Umbilical cord (tissue), 2 donors: ENCODE results near the gene COL20A1. TPM values are rescaled to one million over a fixed set of nuclear protein-coding genes. Genes with fewer than 3 reads are reported as not detected.
A peak's percentile ranks its signal among the peaks of the same experiment; 100 is the strongest.
"Not testable (repeated sequence)": the region's sequence is repeated elsewhere in the genome, so short reads cannot be mapped to it uniquely, and the experiment has no call there.

Source experiments
- DNase-seq: peaks from one replicate; pipeline ENCODE4 v3.0.0-alpha.2; 2015; ENCODE audit warnings: low spot score
- total RNA-seq: library from RNA; depleted of rRNA; stranded (reverse); fragments of >200 nt; gene quantifications from one replicate; pipeline ENCODE4 v1.2.3, GENCODE V29; 2014; ENCODE audit warnings: low replicate concordance; ENCODE audit not compliant: insufficient read depth

Gene COL20A1
- total RNA-seq, 1 donor from 2014 or later: 1.2 TPM

- DNase-seq: peak; percentile 36
Observed at GRCh38 chr20:63372971-63373885, 80.2 kb downstream of the COL20A1 start.

GRCh38 chr20:63373996-63374395 lies 81.0 kb downstream of the COL20A1 start:
- no peak for DNase-seq

GRCh38 chr20:63374504-63374903 lies 81.5 kb downstream of the COL20A1 start:
- DNase-seq: no peak

- no peak for DNase-seq
Observed at GRCh38 chr20:63375438-63375837, 82.5 kb downstream of the COL20A1 start.

GRCh38 chr20:63376283-63377250 lies 83.6 kb downstream of the COL20A1 start:
- no peak for DNase-seq

DNA sequence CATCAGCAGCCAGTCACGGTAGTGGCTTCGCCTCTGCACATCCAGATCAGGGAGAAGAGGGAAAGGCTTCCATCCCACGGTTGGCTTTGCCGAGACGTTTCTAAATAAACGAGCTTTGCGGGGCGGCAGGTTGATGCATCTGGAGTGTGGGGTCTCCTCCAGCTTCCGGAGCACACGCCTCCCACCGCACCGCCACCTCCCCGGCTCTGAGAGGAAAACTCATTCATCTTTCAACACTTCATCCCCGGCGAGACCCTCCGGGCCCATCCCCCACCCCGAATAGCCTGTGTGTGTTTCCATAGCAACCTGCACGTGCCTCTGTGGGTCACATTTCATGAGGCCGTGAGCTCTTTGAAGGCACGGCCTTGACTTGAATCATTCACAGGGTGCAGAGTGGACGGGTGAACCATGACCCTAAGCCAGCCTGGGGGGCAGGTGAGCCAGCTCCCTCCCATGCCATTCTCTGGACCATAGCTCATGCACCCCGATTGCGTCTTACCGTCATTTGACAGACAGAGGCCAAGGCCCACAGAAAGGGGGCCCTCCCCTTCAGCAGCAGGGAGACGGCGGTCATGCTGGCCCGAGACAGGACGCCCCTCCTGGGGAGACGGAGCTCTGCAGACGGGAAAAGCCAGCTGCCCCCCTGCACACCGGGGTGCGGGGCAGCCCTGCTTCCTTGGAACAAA lies 84.4 kb downstream of the COL20A1 start:
- no peak for DNase-seq

GRCh38 chr20:63377951-63378381 lies 85.0 kb downstream of the COL20A1 start:
- DNase-seq: no peak

DNA sequence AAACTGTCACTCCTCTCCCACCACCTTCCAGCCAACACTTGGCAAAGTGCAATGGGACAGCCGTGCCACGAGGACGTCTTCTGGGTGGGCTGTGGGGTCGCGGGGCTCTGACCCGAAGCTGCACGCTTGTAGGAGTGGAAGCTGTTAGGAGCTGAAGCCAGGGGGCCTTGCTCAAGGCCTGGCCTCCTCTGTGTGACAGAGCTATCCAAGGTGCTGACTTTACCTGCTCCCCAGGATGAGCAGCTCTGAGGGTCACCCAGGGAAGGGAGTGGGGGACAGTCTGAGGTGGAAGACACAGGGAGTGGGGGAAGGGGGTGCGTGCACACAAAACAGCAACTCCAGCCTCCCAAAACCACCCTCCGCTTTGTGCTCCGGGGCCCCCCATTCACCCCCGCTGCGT lies 85.6 kb downstream of the COL20A1 start:
- no peak for DNase-seq

GRCh38 chr20:63379296-63379695 lies 86.3 kb downstream of the COL20A1 start:
- DNase-seq: no peak

GRCh38 chr20:63379872-63380271 lies 86.9 kb downstream of the COL20A1 start:
- DNase-seq: not testable (repeated sequence)

GRCh38 chr20:63380346-63380870 lies 87.4 kb downstream of the COL20A1 start:
- DNase-seq: no peak

DNA sequence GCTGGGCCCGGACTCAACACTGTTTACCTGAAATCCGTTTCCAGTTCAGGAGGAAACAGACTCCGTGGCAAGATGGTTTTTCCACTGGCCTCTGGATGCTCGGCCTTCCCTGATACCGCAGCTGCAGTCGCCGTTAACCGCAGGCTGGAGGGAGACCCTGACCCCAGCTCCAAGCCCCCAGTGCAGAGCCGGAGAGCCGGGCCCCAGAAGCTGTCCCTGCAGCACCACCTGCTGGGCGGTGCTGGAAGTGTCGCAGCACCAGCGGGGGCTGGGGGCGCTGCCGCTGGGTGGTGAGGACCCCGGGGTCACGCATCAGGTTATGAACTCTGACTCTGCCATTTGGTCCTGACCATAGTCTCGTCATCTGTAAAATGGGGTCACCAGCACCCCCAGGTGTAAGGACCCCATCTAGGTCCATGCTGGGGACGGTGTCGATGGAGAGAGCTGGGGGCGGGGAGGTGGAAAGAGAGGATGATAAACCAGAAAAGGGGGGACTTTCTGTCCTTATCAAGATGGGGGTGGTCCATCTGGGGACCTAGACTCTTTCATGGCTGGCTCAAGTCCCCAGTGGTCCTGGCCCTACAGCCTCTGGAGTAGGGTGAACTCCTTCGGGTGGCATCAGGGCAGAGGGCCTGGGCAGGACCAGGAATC lies 88.9 kb downstream of the COL20A1 start:
- DNase-seq: no peak

DNA sequence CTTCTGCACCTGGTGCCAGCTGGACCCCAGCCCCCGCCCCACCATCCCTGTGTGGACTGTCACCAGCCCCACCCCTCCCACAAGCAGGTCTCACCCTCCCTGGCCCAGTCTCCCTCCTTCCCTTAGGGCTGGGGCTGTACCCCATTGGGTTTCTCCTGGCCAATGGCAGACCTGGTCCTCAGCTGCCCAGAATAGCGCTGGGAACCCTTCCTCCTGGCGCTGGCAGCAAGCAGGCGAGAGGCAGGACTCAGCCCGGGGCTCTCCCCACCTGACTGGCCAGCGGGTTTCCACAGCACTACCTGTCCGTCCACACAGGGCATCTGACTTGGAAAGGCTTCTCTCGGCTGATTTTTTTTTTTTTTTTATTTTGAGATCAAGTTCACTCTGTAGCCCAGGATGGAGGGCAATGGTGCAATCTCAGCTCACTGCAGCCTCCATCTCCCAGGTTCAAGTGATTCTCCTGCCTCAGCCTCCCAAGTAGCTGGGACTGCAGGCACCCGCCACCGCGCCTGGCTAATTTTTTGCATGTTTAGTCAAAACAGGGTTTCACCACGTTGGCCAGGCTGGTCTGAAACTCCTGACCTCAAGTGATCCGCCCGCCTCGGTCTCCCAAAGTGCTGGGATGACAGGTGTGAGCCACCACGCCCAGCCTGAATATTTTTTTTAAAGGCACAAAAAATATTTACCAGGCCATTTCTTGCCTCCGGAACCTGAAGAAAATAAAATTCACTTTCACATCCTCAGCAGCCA lies 89.7 kb downstream of the COL20A1 start:
- DNase-seq: no peak

DNA sequence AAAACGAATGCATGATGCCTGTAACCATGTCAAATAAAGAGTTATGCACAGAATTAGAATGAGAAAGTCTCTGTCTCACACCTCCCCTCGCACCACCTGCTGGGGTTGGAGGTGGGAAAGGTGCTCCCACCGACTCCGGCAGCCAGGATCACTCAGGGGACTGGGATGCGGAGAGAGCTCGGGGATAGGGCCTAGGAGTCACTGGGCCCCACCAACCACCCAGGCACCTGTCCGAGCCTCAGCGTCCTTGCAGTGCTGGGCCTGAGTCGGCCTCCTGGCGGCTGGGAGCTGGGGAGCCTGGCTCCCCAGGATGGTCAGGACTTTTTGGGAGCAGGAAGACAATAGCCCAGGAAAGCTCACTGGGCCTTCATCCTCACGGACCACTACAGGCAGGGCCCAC lies 90.6 kb downstream of the COL20A1 start:
- DNase-seq: no peak

DNA sequence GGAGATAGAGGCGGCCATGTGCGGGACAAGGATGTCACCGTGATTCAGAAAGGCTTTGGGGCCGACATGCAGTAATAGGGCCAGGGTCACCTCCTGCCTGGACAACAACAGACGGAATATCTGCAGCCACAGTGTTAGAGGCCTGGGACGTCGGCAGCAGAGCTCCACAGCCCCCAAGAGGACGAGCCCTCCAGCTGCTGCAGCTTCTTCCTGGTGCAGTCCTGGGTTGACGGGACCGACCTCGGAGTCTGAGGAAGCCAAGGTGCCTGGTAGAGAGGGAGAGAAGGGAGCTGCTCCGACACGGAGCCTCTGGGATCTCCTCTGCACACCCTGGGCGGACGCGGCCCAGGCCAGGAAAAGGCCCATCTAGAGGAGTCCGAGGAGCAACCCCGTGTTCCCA lies 91.3 kb downstream of the COL20A1 start:
- no peak for DNase-seq

Other genes with a start within 250 kb of the COL20A1 start
- 13.0 TPM for gene YTHDF1, start 77.1 kb upstream of the COL20A1 start, total RNA-seq
- 2.9 TPM for gene BIRC7, start 57.3 kb upstream of the COL20A1 start, total RNA-seq
- gene NKAIN4, start 38.7 kb upstream of the COL20A1 start, total RNA-seq: not detected
- gene ARFGAP1, start 20.4 kb upstream of the COL20A1 start, total RNA-seq: 94.9 TPM
- gene CHRNA4, start 68.2 kb downstream of the COL20A1 start, total RNA-seq: 2.2 TPM
- gene KCNQ2, start 179.5 kb downstream of the COL20A1 start, total RNA-seq: 0.96 TPM
- gene EEF1A2, start 205.9 kb downstream of the COL20A1 start, total RNA-seq: 7.2 TPM
- gene PPDPF, start 227.6 kb downstream of the COL20A1 start, total RNA-seq: 54.2 TPM
- gene PTK6, start 244.2 kb downstream of the COL20A1 start, total RNA-seq: 1.2 TPM